Body of pancreas (tissue), 4 donors: ENCODE data around the gene FMO4. TPM values are rescaled to one million over a fixed set of nuclear protein-coding genes. Genes with fewer than 3 reads are reported as not detected.
"Not testable (repeated sequence)": the region's sequence is repeated elsewhere in the genome, so short reads cannot be mapped to it uniquely, and the experiment has no call there.

Experiments used
- ATAC-seq: fragments of 150-250 bp; one replicate; pipeline ENCODE4 v1.9.1; 2016
- DNase-seq, 4 donors: peaks; one replicate each; pipeline ENCODE4 v3.0.0-alpha.2; 2019
- H3K27ac ChIP-seq, 4 donors: fragments of 200-600 bp; sonication (generic); 1 replicate in 3 of 4; 2 replicates in 1 of 4; pipeline versions ENCODE4 v1.5.1 to v1.6.1; 2016 to 2019; ENCODE audit warnings: mild to moderate bottlenecking in 1 of 4, mixed read lengths in 1 of 4, moderate library complexity in 1 of 4
- H3K27me3 ChIP-seq, 2 donors: fragments of 200-600 bp; sonication (generic); one replicate each; pipeline ENCODE4 v1.6.0; 2016; ENCODE audit warnings: mild to moderate bottlenecking in 1 of 2
- H3K36me3 ChIP-seq, 2 donors: fragments of 200-600 bp; sonication (generic); replicated peaks in 1 of 2; 2 replicates each; pipeline ENCODE4 v1.5.1; 2016; ENCODE audit warnings: low read depth in 2 of 2; ENCODE audit not compliant: insufficient read depth in 1 of 2
- H3K4me1 ChIP-seq: fragments of 200-600 bp; sonication (generic); one replicate; pipeline ENCODE4 v1.6.0; 2016
- H3K4me3 ChIP-seq, 2 donors: fragments of 200-600 bp; sonication (generic); 1 replicate in 1 of 2; 2 replicates in 1 of 2; pipeline ENCODE4 v1.5.1; 2016 to 2019
- H3K9me3 ChIP-seq, 3 donors: fragments of 200-600 bp; sonication (generic); 1 replicate in 2 of 3; 2 replicates in 1 of 3; pipeline ENCODE4 v1.5.1; 2016
- POLR2A ChIP-seq, 3 donors: fragments of 450-650 bp; IDR thresholded peaks; one replicate each; pipeline ENCODE4 v1.6.1; 2016; ENCODE audit warnings: antibody characterized with exemption in 3 of 3, mild to moderate bottlenecking in 2 of 3
- WGBS, 2 donors: methylation state at CpG; one replicate each; pipeline ENCODE4 v1.1.5; 2017; 5-methylcytosine and 5-hydroxymethylcytosine counted together
- intact Hi-C: fragments of 100-400 bp; cut with DNase I; formaldehyde crosslinking; loops from one replicate; pipeline ENCODE4 v1.15.1; 2023
- total RNA-seq, 2 donors: library from RNA; depleted of rRNA; stranded (reverse); fragments of >200 nt; gene quantifications; one replicate each; pipeline ENCODE4 v1.1.0, GENCODE V29; 2016
- TF ChIP-seq, protein P1 (sequence below), 7 experiments: fragments of 450-650 bp in 4 of 7; fragments of 200-600 bp in 3 of 7; sonication (generic) in 3 of 7; IDR thresholded peaks; one replicate each; pipeline ENCODE4 v1.5.1; 2016 to 2019; ENCODE audit warnings: antibody characterized with exemption in 7 of 7

FMO4 gene
- total RNA-seq, 2 donors from 2014 or later = 0.99 to 4.4 TPM

DNA sequence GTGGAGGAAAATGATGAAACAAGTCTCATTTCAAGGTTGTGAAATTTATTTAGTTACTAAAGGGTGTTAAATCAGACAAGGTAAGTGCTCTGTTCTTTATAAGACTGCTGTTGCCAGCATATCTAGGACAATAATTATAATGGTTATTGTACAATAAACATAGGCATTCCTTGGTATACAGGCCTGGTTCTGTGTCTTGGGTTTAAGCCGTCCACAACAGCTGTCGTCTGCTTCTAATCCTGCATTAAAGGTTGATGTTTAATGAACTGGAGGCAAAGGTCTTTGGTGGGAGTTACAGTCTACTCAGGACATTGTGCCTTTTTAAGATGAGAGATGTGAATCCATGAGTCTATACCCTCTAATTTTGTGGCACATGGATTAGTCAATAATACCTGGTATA is 23.4 kb upstream of the FMO4 start:
- H3K36me3 ChIP-seq = no peaks in the 10 kb centered on the region
- no peak for TF ChIP-seq POLR2A (IDR thresholded peaks at IDR 0.05)
- TF ChIP-seq, protein P1, sequence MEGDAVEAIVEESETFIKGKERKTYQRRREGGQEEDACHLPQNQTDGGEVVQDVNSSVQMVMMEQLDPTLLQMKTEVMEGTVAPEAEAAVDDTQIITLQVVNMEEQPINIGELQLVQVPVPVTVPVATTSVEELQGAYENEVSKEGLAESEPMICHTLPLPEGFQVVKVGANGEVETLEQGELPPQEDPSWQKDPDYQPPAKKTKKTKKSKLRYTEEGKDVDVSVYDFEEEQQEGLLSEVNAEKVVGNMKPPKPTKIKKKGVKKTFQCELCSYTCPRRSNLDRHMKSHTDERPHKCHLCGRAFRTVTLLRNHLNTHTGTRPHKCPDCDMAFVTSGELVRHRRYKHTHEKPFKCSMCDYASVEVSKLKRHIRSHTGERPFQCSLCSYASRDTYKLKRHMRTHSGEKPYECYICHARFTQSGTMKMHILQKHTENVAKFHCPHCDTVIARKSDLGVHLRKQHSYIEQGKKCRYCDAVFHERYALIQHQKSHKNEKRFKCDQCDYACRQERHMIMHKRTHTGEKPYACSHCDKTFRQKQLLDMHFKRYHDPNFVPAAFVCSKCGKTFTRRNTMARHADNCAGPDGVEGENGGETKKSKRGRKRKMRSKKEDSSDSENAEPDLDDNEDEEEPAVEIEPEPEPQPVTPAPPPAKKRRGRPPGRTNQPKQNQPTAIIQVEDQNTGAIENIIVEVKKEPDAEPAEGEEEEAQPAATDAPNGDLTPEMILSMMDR (IDR thresholded peaks at IDR 0.05) = no peak
- intact Hi-C loops = no loop called here
- H3K27me3 ChIP-seq = no peaks in the 10 kb centered on the region
- no peaks in the 10 kb centered on the region for H3K4me1 ChIP-seq
- H3K27ac ChIP-seq = no peak overlapping the region
- 63 to 75% methylated on average over 2 of the region's 2 CpGs for WGBS, 2 donors
- no peak for ATAC-seq
- H3K4me3 ChIP-seq = no peak overlapping the region
- no peaks in the 10 kb centered on the region for H3K9me3 ChIP-seq
- no peak for DNase-seq

DNA sequence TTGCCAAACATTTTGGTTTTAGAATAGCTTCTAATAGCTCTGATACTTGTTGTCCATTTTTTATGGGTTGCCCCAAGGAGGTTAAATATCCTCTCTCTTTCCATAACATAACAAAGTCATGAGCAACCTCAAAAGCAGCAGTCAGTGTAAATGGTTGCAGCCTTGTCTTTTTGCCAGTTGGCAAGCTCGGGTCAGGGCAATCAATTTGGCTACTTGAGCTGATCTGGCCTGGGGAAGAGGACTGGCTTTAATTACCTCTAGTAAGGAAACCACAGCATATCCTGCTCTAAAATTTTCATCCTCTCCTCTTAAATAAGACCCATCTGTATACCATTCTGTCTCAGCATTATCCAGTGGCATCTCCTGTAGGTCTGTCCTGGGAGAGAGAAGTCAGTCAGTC is 21.2 kb upstream of the FMO4 start:
- ATAC-seq = no peak
- TF ChIP-seq POLR2A (IDR thresholded peaks at IDR 0.05) = no peak
- TF ChIP-seq, protein P1 (IDR thresholded peaks at IDR 0.05) = no peak
- Histone ChIP-seq H3K4me3 (no peak overlapping the region), H3K27ac (no peak overlapping the region), H3K27me3 (no peaks in the 10 kb centered on the region), H3K36me3 (no peaks in the 10 kb centered on the region), H3K9me3 (no peaks in the 10 kb centered on the region), H3K4me1 (no peaks in the 10 kb centered on the region)
- intact Hi-C loops = no loop called here
- 13 to 23% methylated on average over 1 of the region's 1 CpG for WGBS, 2 donors
- peak in 1 of 4 donors; percentile 19 for DNase-seq

GRCh38 chr1:171295383-171295782 is 18.6 kb upstream of the FMO4 start:
- H3K27ac ChIP-seq, H3K27me3 ChIP-seq, ATAC-seq, H3K36me3 ChIP-seq, H3K4me1 ChIP-seq, intact Hi-C loops, DNase-seq, H3K4me3 ChIP-seq, H3K9me3 ChIP-seq: not testable (repeated sequence)
- WGBS, 2 donors = 56 to 62% methylated on average over 7 of the region's 7 CpGs

GRCh38 chr1:171295821-171296220 is 18.2 kb upstream of the FMO4 start:
- Histone ChIP-seq H3K27me3 (no peaks in the 10 kb centered on the region), H3K4me1 (no peaks in the 10 kb centered on the region), H3K27ac (no peak overlapping the region), H3K9me3 (peaks cover 0 to 5% (median 0%) of the 10 kb centered on the region in 3 donors), H3K4me3 (no peak overlapping the region), H3K36me3 (no peaks in the 10 kb centered on the region)
- intact Hi-C loops = no loop called here
- WGBS, 2 donors = 59 to 65% methylated on average over 3 of the region's 3 CpGs
- ATAC-seq (no peak), DNase-seq (no peak)
- no peak for TF ChIP-seq POLR2A (IDR thresholded peaks at IDR 0.05)
- TF ChIP-seq, protein P1 (IDR thresholded peaks at IDR 0.05) = no peak

DNA sequence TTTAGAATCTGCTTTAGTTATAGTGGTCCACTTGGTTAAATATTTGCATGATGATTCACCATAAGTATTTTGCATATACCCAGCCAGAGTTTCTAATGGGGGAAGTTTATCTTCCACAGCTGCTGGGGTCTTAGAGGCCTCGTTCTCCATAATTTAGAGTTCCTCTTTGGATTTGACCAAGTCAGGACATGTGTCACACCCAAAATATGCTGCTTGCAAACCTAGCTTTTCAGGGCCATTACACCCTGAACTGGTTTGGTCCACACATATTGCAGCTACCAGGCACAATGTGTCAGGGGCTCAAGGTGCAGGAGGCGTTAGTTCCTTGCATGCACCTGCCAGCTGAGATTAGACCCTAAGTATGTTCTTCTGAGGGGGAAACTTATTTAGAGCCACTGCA is 17.1 kb upstream of the FMO4 start:
- intact Hi-C loops = no loop called here
- no peaks in the 10 kb centered on the region for H3K27me3 ChIP-seq
- H3K36me3 ChIP-seq = no peaks in the 10 kb centered on the region
- no peak for ATAC-seq
- whole genome bisulfite sequencing, 2 donors = 49 to 52% methylated on average over 2 of the region's 2 CpGs
- no peak for TF ChIP-seq POLR2A (IDR thresholded peaks at IDR 0.05)
- TF ChIP-seq, protein P1 (IDR thresholded peaks at IDR 0.05) = no peak
- H3K27ac ChIP-seq = no peak overlapping the region
- no peaks in the 10 kb centered on the region for H3K4me1 ChIP-seq
- no peak overlapping the region for H3K4me3 ChIP-seq
- H3K9me3 ChIP-seq = peaks cover 0 to 5% (median 0%) of the 10 kb centered on the region in 3 donors
- no peak for DNase-seq
